HAP-1 (cell line): ENCODE data around the gene IGF2BP2.
"Not testable (repeated sequence)": the region's sequence is repeated elsewhere in the genome, so short reads cannot be mapped to it uniquely, and the experiment has no call there.

Experiments used
- DNase-seq, 2 experiments: peaks; one replicate each; pipeline ENCODE4 v3.0.0-alpha.2; 2016 to 2020; ENCODE audit warnings: low spot score in 2 of 2
- H3K27me3 ChIP-seq: fragments of 250-450 bp; sonication (Bioruptor Pico); 2 replicates; pipeline ENCODE4 v1.5.1; 2020; ENCODE audit warnings: low read depth, mild to moderate bottlenecking, moderate library complexity
- H3K36me3 ChIP-seq: fragments of 250-450 bp; sonication (Bioruptor Pico); replicated peaks from 2 replicates; pipeline ENCODE4 v1.5.1; 2020; ENCODE audit warnings: mild to moderate bottlenecking
- H3K4me1 ChIP-seq: fragments of 250-450 bp; sonication (Bioruptor Pico); 2 replicates; pipeline ENCODE4 v1.5.1; 2020; ENCODE audit warnings: mild to moderate bottlenecking
- H3K4me3 ChIP-seq: fragments of 250-450 bp; sonication (Bioruptor Pico); 2 replicates; pipeline ENCODE4 v1.5.1; 2020; ENCODE audit warnings: mild to moderate bottlenecking, moderate library complexity
- H3K9me3 ChIP-seq: fragments of 250-450 bp; sonication (Bioruptor Pico); 2 replicates; pipeline ENCODE4 v1.5.1; 2020; ENCODE audit warnings: mild to moderate bottlenecking, moderate library complexity
- in situ Hi-C: fragments of 300-500 bp; cut with MboI; formaldehyde crosslinking; loops from 3 replicates; pipeline ENCODE4 v1.14.3; 2020; ENCODE audit warnings: low sequenced_read_pairs, inconsistent platforms, mixed read lengths

IGF2BP2 gene

GRCh38 chr3:185825006-185825638 is at the start of gene IGF2BP2:
IGF2BP2 (minus strand) TSS chr3:185825042; CDS start chr3:185824960, 82 bp downstream.
- Histone ChIP-seq H3K27me3 (no peaks in the 10 kb centered on the region), H3K4me1 (peaks cover 29% of the 10 kb centered on the region), H3K36me3 (no peaks in the 10 kb centered on the region; the same call in 1 of the 2 replicates), H3K9me3 (no peaks in the 10 kb centered on the region), H3K4me3 (peak within 1 kb of the TSS; percentile 81)
- in situ Hi-C loops, result no loop called here
- DNase-seq, result peak; percentile 78 to 89

- no peak for DNase-seq
- Histone ChIP-seq H3K36me3 (no peaks in the 10 kb centered on the region), H3K4me3 (no peak overlapping the region), H3K4me1 (no peaks in the 10 kb centered on the region), H3K27me3 (0 out of 2 replicates have a peak, but pooled peaks cover 2% of the 10 kb centered on the region), H3K9me3 (no peaks in the 10 kb centered on the region)
- in situ Hi-C loops, result no loop called here
Measured at GRCh38 chr3:185874119-185874518, 49.3 kb upstream of the IGF2BP2 start.

- in situ Hi-C loops, result no loop called here
Measured at GRCh38 chr3:185867650-185868049, 42.8 kb upstream of the IGF2BP2 start.

GRCh38 chr3:185866995-185867394 is 42.2 kb upstream of the IGF2BP2 start:
- Histone ChIP-seq H3K9me3 (no peaks in the 10 kb centered on the region), H3K27me3 (no peaks in the 10 kb centered on the region; the same call in 1 of the 2 replicates), H3K4me3 (no peak overlapping the region), H3K36me3 (no peaks in the 10 kb centered on the region), H3K4me1 (peaks cover 9% of the 10 kb centered on the region)
- DNase-seq, result no peak
- in situ Hi-C loops, result no loop called here

More at GRCh38 chr3:185867650-185868049, 42.8 kb upstream of the IGF2BP2 start:
- peaks cover 2% of the 10 kb centered on the region; the same call in 1 of the 2 replicates for H3K27me3 ChIP-seq
- H3K9me3 ChIP-seq, result no peaks in the 10 kb centered on the region
- H3K36me3 ChIP-seq, result no peaks in the 10 kb centered on the region
- H3K4me3 ChIP-seq, result no peak overlapping the region
- H3K4me1 ChIP-seq, result peaks cover 9% of the 10 kb centered on the region
- no peak for DNase-seq

GRCh38 chr3:185866555-185866954 is 41.7 kb upstream of the IGF2BP2 start:
- Histone ChIP-seq H3K4me3 (no peak overlapping the region), H3K4me1 (peaks cover 9% of the 10 kb centered on the region), H3K9me3 (no peaks in the 10 kb centered on the region), H3K36me3 (no peaks in the 10 kb centered on the region), H3K27me3 (no peaks in the 10 kb centered on the region; the same call in 1 of the 2 replicates)
- no peak for DNase-seq
- in situ Hi-C loops, result no loop called here

GRCh38 chr3:185865247-185865646 is 40.4 kb upstream of the IGF2BP2 start:
- Histone ChIP-seq H3K36me3 (no peaks in the 10 kb centered on the region), H3K4me3 (no peak overlapping the region), H3K27me3 (no peaks in the 10 kb centered on the region; the same call in 1 of the 2 replicates), H3K9me3 (no peaks in the 10 kb centered on the region), H3K4me1 (peaks cover 9% of the 10 kb centered on the region)
- DNase-seq, result peak; percentile 41 to 48
- in situ Hi-C loops, result no loop called here

DNA sequence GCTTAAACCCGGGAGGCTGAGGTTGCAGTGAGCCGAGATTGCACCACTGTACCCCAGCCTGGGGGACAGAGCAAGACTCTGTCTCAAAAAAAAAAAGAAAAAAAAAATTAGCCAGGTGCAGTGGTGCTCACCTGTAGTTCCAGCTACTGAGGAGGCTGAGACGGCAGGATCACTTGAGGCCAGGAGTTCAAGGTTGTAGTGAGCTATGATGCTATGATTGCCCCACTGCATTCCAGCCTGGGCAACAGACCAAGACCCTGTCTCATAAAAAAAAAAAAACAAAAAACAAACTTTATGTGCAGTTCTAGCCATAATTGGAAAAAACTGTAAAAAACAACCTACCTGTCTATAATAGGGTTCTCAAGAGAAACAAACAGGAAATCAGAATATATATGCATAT is 39.9 kb upstream of the IGF2BP2 start:
- H3K27me3 ChIP-seq, result no peaks in the 10 kb centered on the region; the same call in 1 of the 2 replicates
- H3K36me3 ChIP-seq, result no peaks in the 10 kb centered on the region
- H3K9me3 ChIP-seq, result no peaks in the 10 kb centered on the region
- DNase-seq, result no peak
- H3K4me1 ChIP-seq, result peaks cover 9% of the 10 kb centered on the region
- H3K4me3 ChIP-seq, result no peak overlapping the region
- in situ Hi-C loops, result no loop called here

GRCh38 chr3:185862920-185863319 is 38.1 kb upstream of the IGF2BP2 start:
- Histone ChIP-seq H3K9me3 (no peaks in the 10 kb centered on the region), H3K4me1 (peaks cover 9% of the 10 kb centered on the region), H3K27me3 (no peaks in the 10 kb centered on the region; the same call in 1 of the 2 replicates), H3K4me3 (no peak overlapping the region), H3K36me3 (no peaks in the 10 kb centered on the region)
- in situ Hi-C loops, result no loop called here
- DNase-seq, result no peak

DNA sequence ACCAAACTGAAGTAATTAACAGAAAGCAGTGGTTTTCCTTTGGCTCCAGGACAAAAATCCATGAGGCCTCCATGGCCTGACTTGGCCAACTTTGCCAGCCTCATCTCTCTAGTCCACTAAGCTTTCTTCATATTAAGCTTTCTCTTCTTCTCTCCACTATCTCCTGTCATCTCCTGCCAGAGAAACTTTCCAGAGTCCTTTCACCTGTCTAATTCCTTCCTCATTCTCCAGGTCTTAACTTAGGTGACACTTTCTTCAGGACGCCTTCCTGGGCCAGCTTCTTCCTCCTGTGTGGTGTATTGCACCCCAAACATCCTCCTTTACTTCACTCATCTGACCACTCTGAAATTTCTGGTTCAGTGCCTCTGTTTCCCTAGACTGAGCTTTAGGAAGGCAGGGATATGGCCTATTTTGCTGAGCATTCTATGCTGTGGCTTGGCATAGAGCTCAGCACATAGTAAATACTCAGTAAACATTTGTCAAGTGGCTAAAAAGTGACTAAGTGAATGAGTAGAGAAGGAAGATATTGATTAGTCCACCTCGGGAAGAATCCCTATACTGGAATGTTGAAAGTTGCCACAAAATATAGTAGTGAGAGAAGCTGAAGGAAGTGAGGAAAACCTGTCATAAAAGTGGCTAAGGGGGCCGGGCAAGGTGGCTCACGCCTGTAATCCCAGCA is 34.6 kb upstream of the IGF2BP2 start:
- H3K4me3 ChIP-seq, result no peak overlapping the region
- H3K4me1 ChIP-seq, result no peaks in the 10 kb centered on the region
- H3K9me3 ChIP-seq, result no peaks in the 10 kb centered on the region
- H3K27me3 ChIP-seq, result no peaks in the 10 kb centered on the region
- no peaks in the 10 kb centered on the region for H3K36me3 ChIP-seq
- in situ Hi-C loops, result no loop called here
- no peak for DNase-seq

DNA sequence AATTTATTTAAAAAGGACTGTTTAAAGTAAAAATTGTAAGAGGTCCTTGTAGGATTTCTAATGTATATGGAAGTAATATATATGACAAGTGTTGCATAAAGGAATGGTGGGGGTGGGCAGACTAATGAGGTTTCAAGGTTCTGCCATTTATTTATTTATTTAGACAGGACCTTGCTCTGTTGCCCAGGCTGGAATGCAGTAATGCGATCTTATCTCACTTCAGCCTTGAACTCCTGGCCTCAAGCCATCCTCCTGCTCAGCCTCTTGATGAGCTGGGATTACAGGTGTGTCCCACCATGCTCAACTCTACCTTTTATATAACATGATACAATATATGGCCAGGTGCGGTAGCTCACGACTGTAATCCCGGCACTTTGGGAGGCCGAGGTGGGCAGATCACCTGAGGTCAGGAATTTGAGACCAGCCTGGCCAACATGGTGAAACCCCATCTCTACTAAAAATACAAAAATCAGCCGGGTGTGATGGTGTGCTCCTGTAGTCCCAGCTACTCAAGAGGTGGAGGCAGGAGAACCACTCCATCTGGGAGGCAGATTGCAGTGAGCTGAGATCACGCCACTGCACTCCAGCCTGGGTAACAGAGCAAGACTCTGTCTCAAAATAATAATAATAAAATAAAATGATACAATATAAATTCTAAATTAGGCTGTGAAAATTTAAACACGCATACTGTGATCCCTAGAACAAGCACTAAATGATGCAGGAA is 33.8 kb upstream of the IGF2BP2 start:
- no peaks in the 10 kb centered on the region for H3K4me1 ChIP-seq
- no peak overlapping the region for H3K4me3 ChIP-seq
- H3K36me3 ChIP-seq, result no peaks in the 10 kb centered on the region
- H3K9me3 ChIP-seq, result no peaks in the 10 kb centered on the region
- no peak for DNase-seq
- in situ Hi-C loops, result no loop called here
- H3K27me3 ChIP-seq, result no peaks in the 10 kb centered on the region

DNA sequence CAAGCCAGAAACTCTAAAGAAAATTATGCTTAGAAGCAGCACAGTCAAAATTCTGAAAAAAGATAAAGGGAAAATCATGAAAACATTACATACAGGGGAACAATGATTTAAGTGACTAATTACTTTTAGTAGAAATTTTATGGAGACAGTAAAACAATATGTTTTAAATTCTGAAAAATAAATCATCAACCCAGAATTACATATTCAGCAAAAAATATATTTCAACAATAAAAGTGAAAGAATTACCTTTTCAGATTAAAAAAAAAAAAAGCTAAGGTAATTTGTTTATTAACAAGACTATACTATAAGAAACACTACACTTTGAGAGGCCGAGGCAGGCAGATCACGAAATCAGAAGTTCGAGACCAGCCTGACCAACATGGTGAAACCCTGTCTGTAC is 32.4 kb upstream of the IGF2BP2 start:
- H3K4me1 ChIP-seq, result no peaks in the 10 kb centered on the region
- H3K27me3 ChIP-seq, result no peaks in the 10 kb centered on the region
- H3K9me3 ChIP-seq, result no peaks in the 10 kb centered on the region
- DNase-seq, result no peak
- no peak overlapping the region for H3K4me3 ChIP-seq
- no peaks in the 10 kb centered on the region for H3K36me3 ChIP-seq
- in situ Hi-C loops, result no loop called here

- Histone ChIP-seq H3K27me3 (no peaks in the 10 kb centered on the region), H3K9me3 (no peaks in the 10 kb centered on the region), H3K4me1 (no peaks in the 10 kb centered on the region), H3K36me3 (no peaks in the 10 kb centered on the region), H3K4me3 (no peak overlapping the region)
- in situ Hi-C loops, result no loop called here
- DNase-seq, result no peak
Measured at GRCh38 chr3:185856652-185857051, 31.8 kb upstream of the IGF2BP2 start.

DNA sequence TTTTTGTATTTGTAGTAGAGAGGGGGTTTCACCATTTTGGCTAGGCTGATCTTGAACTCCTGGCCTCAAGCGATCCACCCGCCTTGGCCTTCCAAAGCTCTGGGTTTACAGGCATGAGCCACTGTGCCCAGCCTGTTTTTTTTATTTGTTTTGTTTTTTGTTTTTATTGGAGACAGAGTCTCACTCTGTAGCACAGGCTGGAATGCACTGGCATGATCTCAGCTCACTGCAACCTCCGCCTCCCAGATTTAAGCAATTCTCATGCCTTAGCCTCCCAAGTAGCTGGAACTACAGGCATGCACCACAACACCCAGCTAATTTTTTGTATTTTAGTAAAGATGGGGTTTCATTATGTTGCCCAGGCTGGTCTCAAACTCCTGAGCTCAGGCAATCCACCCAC is 28.9 kb upstream of the IGF2BP2 start:
- H3K27me3 ChIP-seq, DNase-seq, H3K4me1 ChIP-seq, H3K9me3 ChIP-seq, H3K4me3 ChIP-seq, in situ Hi-C loops, H3K36me3 ChIP-seq: not testable (repeated sequence)

GRCh38 chr3:185852635-185853034 is 27.8 kb upstream of the IGF2BP2 start:
- DNase-seq, result no peak
- in situ Hi-C loops, result no loop called here
- H3K27me3 ChIP-seq, result no peaks in the 10 kb centered on the region

More at GRCh38 chr3:185852635-185853034, 27.8 kb upstream of the IGF2BP2 start:
- no peaks in the 10 kb centered on the region for H3K36me3 ChIP-seq
- no peaks in the 10 kb centered on the region for H3K4me1 ChIP-seq
- no peak overlapping the region for H3K4me3 ChIP-seq
- H3K9me3 ChIP-seq, result no peaks in the 10 kb centered on the region
